Glutamatergic neuron (in vitro differentiated cells): ENCODE data around the gene WWOX. TPM values are rescaled to one million over a fixed set of nuclear protein-coding genes. Genes with fewer than 3 reads are reported as not detected.

Experiments
- DNase-seq: peaks from one replicate; pipeline ENCODE4 v3.0.0; 2022
- H3K27ac Mint-ChIP-seq: one replicate; pipeline ENCODE4 v1.8.0; 2020; ENCODE audit warnings: mild to moderate bottlenecking, mixed read lengths, inconsistent platforms; ENCODE audit not compliant: unreplicated experiment
- H3K27me3 Mint-ChIP-seq: one replicate; pipeline ENCODE4 v1.8.0; 2020; ENCODE audit warnings: mild to moderate bottlenecking, moderate library complexity, mixed read lengths, inconsistent platforms; ENCODE audit not compliant: unreplicated experiment
- H3K36me3 Mint-ChIP-seq: one replicate; pipeline ENCODE4 v1.8.0; 2020; ENCODE audit warnings: mild to moderate bottlenecking, mixed read lengths, inconsistent platforms; ENCODE audit not compliant: unreplicated experiment
- H3K4me1 Mint-ChIP-seq: one replicate; pipeline ENCODE4 v1.8.0; 2020; ENCODE audit warnings: mild to moderate bottlenecking, low read depth, mixed read lengths, inconsistent platforms; ENCODE audit not compliant: unreplicated experiment
- H3K4me3 Mint-ChIP-seq: one replicate; pipeline ENCODE4 v1.8.0; 2020; ENCODE audit warnings: mild to moderate bottlenecking, mixed read lengths, inconsistent platforms; ENCODE audit not compliant: unreplicated experiment
- H3K9me3 Mint-ChIP-seq: one replicate; pipeline ENCODE4 v1.8.0; 2020; ENCODE audit warnings: mild to moderate bottlenecking, moderate library complexity, mixed read lengths, inconsistent platforms; ENCODE audit not compliant: unreplicated experiment
- CTCF ChIP-seq: fragments of 200-600 bp; sonication (generic); IDR thresholded peaks from one replicate; pipeline ENCODE4 v1.5.0; 2021; ENCODE audit not compliant: partially characterized antibody, unreplicated experiment
- total RNA-seq: library from RNA; stranded (reverse); fragmentation: NEBNext Ultra II Directional; extraction: Animal tissue kit (Norgen Biotek cat#: 25700); gene quantifications from one replicate; pipeline ENCODE4 v1.2.1, GENCODE V29; 2021; ENCODE audit not compliant: unreplicated experiment

WWOX gene
- total RNA-seq, 1 donor from 2014 or later = 10.3 TPM

DNA sequence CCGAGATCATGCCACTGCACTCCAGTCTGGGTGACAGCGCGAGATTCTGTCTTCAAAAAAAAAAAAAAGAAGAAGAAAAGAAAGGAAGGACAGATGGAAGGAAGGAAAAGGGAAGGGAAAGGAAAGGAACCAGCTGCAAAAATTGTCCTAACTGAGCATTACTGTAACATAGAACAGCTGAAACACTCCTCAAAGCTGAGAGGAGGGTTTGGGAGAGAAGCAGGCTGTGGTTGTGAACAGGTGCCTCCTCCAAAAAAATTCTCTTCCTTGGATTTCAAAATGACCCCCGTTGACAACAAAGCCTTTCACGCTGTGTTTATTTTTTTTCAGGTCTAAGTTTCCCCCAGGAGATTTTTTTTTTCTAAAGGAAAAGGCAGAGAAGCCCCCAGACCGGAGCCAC is 541.4 kb downstream of the WWOX start:
- no peak for DNase-seq
- H3K4me1 Mint-ChIP-seq = no peaks in the 10 kb centered on the region

DNA sequence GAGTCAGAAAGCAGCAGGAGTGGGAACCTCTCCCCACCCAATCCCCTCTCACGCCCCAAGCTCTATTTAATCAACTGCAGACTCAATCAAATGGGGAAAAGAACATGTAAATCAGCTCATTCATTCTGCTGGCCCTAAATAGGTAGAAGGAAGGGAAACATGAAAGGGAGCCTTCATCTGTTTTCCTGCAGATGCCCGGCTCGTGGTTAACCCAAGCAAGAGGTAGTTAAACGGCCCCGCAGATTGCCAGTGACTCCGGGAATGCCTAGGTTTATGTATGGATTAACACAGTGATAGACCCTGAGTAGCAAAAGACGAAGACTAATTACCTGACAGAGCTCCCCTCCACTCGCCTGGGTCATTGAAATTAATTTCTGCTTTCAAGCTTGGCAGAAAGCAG is 542.0 kb downstream of the WWOX start:
- Mint-ChIP-seq H3K27me3 (peaks cover 2% of the 10 kb centered on the region), H3K27ac (no peak overlapping the region), H3K36me3 (no peaks in the 10 kb centered on the region), H3K4me1 (no peaks in the 10 kb centered on the region), H3K9me3 (peaks cover 3% of the 10 kb centered on the region), H3K4me3 (no peak overlapping the region)
- DNase-seq = no peak
- TF ChIP-seq CTCF = no peak

More for the DNA sequence above, 541.4 kb downstream of the WWOX start:
- Mint-ChIP-seq H3K4me3 (no peak overlapping the region), H3K9me3 (peaks cover 2% of the 10 kb centered on the region), H3K27me3 (peaks cover 2% of the 10 kb centered on the region), H3K27ac (no peak overlapping the region), H3K36me3 (no peaks in the 10 kb centered on the region)
- TF ChIP-seq CTCF = no peak

GRCh38 chr16:78642621-78643285 is 543.3 kb downstream of the WWOX start:
- TF ChIP-seq CTCF = no peak
- DNase-seq = no peak
- no peaks in the 10 kb centered on the region for H3K4me1 Mint-ChIP-seq

DNA sequence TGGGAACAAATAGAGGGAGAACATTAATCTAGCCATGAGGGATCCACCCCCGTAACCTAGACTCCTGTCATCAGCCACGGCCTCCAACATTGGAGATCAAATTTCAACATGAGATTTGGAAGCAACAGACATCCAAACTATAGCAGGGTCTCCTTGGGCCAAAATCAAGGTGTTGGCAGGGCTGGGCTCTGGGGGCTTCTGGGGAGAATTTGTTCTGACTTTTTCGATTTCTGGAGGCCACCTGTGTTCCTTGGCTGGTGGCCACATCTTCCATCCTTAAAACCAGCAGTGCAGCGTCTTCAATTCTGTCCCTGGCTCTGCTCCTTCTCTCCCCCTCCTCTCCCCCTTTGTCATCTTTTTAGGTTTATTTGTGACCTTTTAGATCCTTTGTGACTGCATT is 546.2 kb downstream of the WWOX start:
- no peak for DNase-seq
- Mint-ChIP-seq H3K9me3 (peaks cover 1% of the 10 kb centered on the region), H3K36me3 (peaks cover 3% of the 10 kb centered on the region), H3K4me1 (no peaks in the 10 kb centered on the region), H3K27ac (no peak overlapping the region), H3K4me3 (no peak overlapping the region), H3K27me3 (no peaks in the 10 kb centered on the region)
- TF ChIP-seq CTCF = no peak

More at GRCh38 chr16:78642621-78643285, 543.3 kb downstream of the WWOX start:
- Mint-ChIP-seq H3K27me3 (peaks cover 2% of the 10 kb centered on the region), H3K9me3 (peaks cover 3% of the 10 kb centered on the region), H3K4me3 (no peak overlapping the region), H3K27ac (no peak overlapping the region), H3K36me3 (no peaks in the 10 kb centered on the region)

DNA sequence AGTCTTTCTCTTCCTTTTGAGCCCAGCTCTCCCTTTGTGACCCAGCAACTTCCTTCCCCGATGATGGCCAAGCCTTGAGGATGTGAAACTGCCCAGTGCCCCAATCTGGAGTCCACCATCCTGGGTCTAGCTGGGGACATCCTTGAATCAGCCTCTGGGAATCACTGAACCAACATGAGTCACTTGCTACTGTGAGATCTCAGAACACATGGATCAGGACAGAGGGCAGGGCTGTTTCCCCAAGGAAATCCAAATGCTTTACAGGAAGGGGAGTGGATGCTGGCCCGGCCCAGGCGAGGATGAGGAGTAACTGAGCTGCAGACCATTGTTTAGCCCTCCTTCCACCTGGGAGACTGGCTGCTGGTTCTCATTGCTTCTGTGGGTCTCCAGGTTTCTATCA is 547.6 kb downstream of the WWOX start:
- no peak for TF ChIP-seq CTCF
- DNase-seq = no peak
- no peak overlapping the region for H3K4me3 Mint-ChIP-seq
- no peak overlapping the region for H3K27ac Mint-ChIP-seq
- H3K27me3 Mint-ChIP-seq = no peaks in the 10 kb centered on the region
- peaks cover 8% of the 10 kb centered on the region for H3K36me3 Mint-ChIP-seq
- H3K9me3 Mint-ChIP-seq = peaks cover 1% of the 10 kb centered on the region
- H3K4me1 Mint-ChIP-seq = no peaks in the 10 kb centered on the region
